Heart right ventricle (tissue), 16 donors: ENCODE measurements around the gene NHP2. TPM values are rescaled to one million over a fixed set of nuclear protein-coding genes. Genes with fewer than 3 reads are reported as not detected.
A peak's percentile ranks its signal among the peaks of the same experiment; 100 is the strongest.

ENCODE experiments used
- ATAC-seq, 8 donors: fragments of 200-7000 bp; cut with Tn5 transposase; one replicate each; pipeline ENCODE4 v1.9.1; 2020; ENCODE audit warnings: mild to moderate bottlenecking in 8 of 8, moderate library complexity in 8 of 8, moderate number of reproducible peaks in 1 of 8
- DNase-seq, 2 donors: peaks; one replicate each; pipeline ENCODE4 v3.0.0-alpha.2; 2020
- H3K27ac ChIP-seq, 10 donors: fragments of 200-600 bp; sonication (generic) in 2 of 10; one replicate each; pipeline versions ENCODE4 v1.5.0 to v1.8.0; 2020 to 2022; ENCODE audit warnings: mild to moderate bottlenecking in 3 of 10
- H3K27me3 ChIP-seq, 7 donors: fragments of 200-600 bp; one replicate each; pipeline ENCODE4 v1.8.0; 2021 to 2022; ENCODE audit warnings: mild to moderate bottlenecking in 2 of 7
- H3K36me3 ChIP-seq, 9 donors: fragments of 200-600 bp; sonication (generic) in 1 of 9; one replicate each; pipeline versions ENCODE4 v1.5.0 to v1.8.0; 2020 to 2022; ENCODE audit warnings: mild to moderate bottlenecking in 2 of 9
- H3K4me1 ChIP-seq, 9 donors: fragments of 200-600 bp; sonication (generic) in 1 of 9; one replicate each; pipeline versions ENCODE4 v1.5.0 to v1.8.0; 2020 to 2022; ENCODE audit warnings: mild to moderate bottlenecking in 4 of 9
- H3K4me3 ChIP-seq, 10 donors: fragments of 200-600 bp; sonication (generic) in 2 of 10; one replicate each; pipeline versions ENCODE4 v1.5.0 to v1.8.0; 2020 to 2022; ENCODE audit warnings: mild to moderate bottlenecking in 7 of 10, moderate library complexity in 2 of 10
- H3K9me3 ChIP-seq, 11 donors: fragments of 200-600 bp in 10 of 11; sonication (generic) in 2 of 11; one replicate each; pipeline versions ENCODE4 v1.5.0 to v1.8.0; 2013 to 2022; ENCODE audit warnings: mild to moderate bottlenecking in 2 of 11, control low read depth in 1 of 11, moderate library complexity in 1 of 11
- CTCF ChIP-seq, 9 donors: fragments of 200-600 bp; sonication (generic) in 2 of 9; IDR thresholded peaks; one replicate each; pipeline versions ENCODE4 v1.5.0 to v1.8.0; 2021 to 2022; ENCODE audit warnings: antibody characterized with exemption in 9 of 9, mild to moderate bottlenecking in 5 of 9, moderate library complexity in 1 of 9
- WGBS, 2 donors: extraction: QIAGEN DNeasy Blood & Tissue Kit; methylation state at CpG; one replicate each; pipeline ENCODE4 v1.1.7; 2013; ENCODE audit warnings: inconsistent platforms in 1 of 2; 5-methylcytosine and 5-hydroxymethylcytosine counted together
- intact Hi-C, 10 donors: fragments of 100-400 bp; cut with DNase I; formaldehyde crosslinking; loops; one replicate each; pipeline versions ENCODE4 v1.11.1 to v1.14.2; 2022
- polyA plus RNA-seq, 2 donors: library from polyadenylated mRNA; stranded (reverse); fragments of 200-250 nt; gene quantifications; one replicate each; pipeline ENCODE4 v1.2.3, GENCODE V29; 2013
- total RNA-seq, 10 donors: library from RNA; stranded (reverse); fragmentation: NEBNext Ultra II Directional in 3 of 10; extraction: Animal tissue kit (Norgen Biotek cat#: 25700) in 3 of 10; gene quantifications; one replicate each; pipeline versions ENCODE4 v1.2.1 to v1.2.4, GENCODE V29; 2021 to 2023
- donor health status: Arrhythmogenic right ventricular cardiomyopathy.
- donor health status: ischemic (EF 13 %, LVEDD 7.1; RV severe dilation, severe dysfunction).
- donor health status: healthy with polysubstance abuse.
- donor health status: DM: no; HTN: yes; CAD: no.
- donor health status: DM: no; HTN: no; CAD: no.
- donor health status: ischemic (EF 25% LVEDD 6.9; RV normal size, moderate dysfunction).
- donor health status: ischemic (EF 25% LVEDD 5.7; RV mildly dilated, moderate dysfunction).
- donor health status: healthy.
- donor health status: DM: yes; HTN: yes; CAD: no.
- donor health status: Ischemic cardiomyopathy.
- donor health status: ischemic (EF 35%, LVEDD 5.7; RV mildly dilated, moderate dysfunction).
- donor health status: nonischemic (EF 11% LVEDD 7.7; RV severe dilation, severe dysfunction).
- donor health status: DM: yes; HTN: yes; CAD: no.
- donor health status: PGD.
- donor health status: ischemic (EF 29% LVEDD 5.4; RV normal size, mild dysfunction).
- donor health status: nonischemic (EF 23%, LVEDD 6.1; RV moderate dilation, normal function).

Gene NHP2
- total and polyA plus RNA-seq, 12 donors: 59.8 to 272 (median 74.5) TPM

GRCh38 chr5:178114325-178115135, 39.2 kb downstream of the NHP2 start:
- ATAC-seq: peak in 4 of 8 donors; percentile 34 to 39 (median 36)
- intact Hi-C loops: loop anchor here in 4 of 10 donors (5.0 kb wide), 3 partner anchors 33 to 38 kb away; partner anchors contain the start of gene NHP2 (in 2 of the 4)
- Histone ChIP-seq H3K27me3 (peaks cover 0 to 60% (median 40%) of the 10 kb centered on the region in 7 donors), H3K9me3 (peaks cover 0 to 5% (median 0%) of the 10 kb centered on the region in 11 donors), H3K36me3 (no peaks in the 10 kb centered on the region), H3K4me1 (peaks cover 9 to 55% (median 46%) of the 10 kb centered on the region in 9 donors), H3K27ac (peak overlapping the region; percentile 43 to 86 (median 80)), H3K4me3 (peak overlapping the region; percentile 52 to 70 (median 62))
- no peak for DNase-seq
- 12 to 14% methylated on average over 28 of the region's 28 CpGs for WGBS, 2 donors
- no peak for TF ChIP-seq CTCF (IDR thresholded peaks at IDR 0.05)

GRCh38 chr5:178113841-178114324, 39.8 kb downstream of the NHP2 start:
- WGBS, 2 donors: 0% methylated on average over 36 to 41 of the region's 41 CpGs
- H3K27ac ChIP-seq: peak overlapping the region; percentile 43 to 86 (median 80)
- ATAC-seq: peak in 3 of 8 donors; percentile 28 to 49 (median 32)

GRCh38 chr5:178113141-178113787, 40.4 kb downstream of the NHP2 start, which contains the start of gene N4BP3:
Gene N4BP3, plus strand, starts transcription at chr5:178113532. Its CDS starts 6,052 bp downstream, at chr5:178119584.
- TF ChIP-seq CTCF (IDR thresholded peaks at IDR 0.05): peak in 1 of 9 donors; percentile 3
- peaks cover 0 to 5% (median 0%) of the 10 kb centered on the region in 11 donors for H3K9me3 ChIP-seq
- ATAC-seq (peak; percentile 60 to 85 (median 67)), DNase-seq (peak; percentile 57 to 60)
- peak within 1 kb of the TSS; percentile 43 to 86 (median 80) for H3K27ac ChIP-seq
- intact Hi-C loops: loop anchor here in 3 of 10 donors (5.0 kb wide), 3 partner anchors 34 to 39 kb away; partner anchors contain the start of gene NHP2 (in 1 of the 3)
- H3K4me3 ChIP-seq: peak within 1 kb of the TSS; percentile 52 to 70 (median 62)
- peaks cover 0 to 60% (median 39%) of the 10 kb centered on the region in 7 donors for H3K27me3 ChIP-seq
- peaks cover 9 to 54% (median 39%) of the 10 kb centered on the region in 9 donors for H3K4me1 ChIP-seq
- no peaks in the 10 kb centered on the region for H3K36me3 ChIP-seq
- 1% methylated on average over 92 to 96 of the region's 96 CpGs for WGBS, 2 donors

More at GRCh38 chr5:178113841-178114324, 39.8 kb downstream of the NHP2 start:
- H3K4me1 ChIP-seq: peaks cover 9 to 56% (median 45%) of the 10 kb centered on the region in 9 donors
- peak overlapping the region; percentile 52 to 70 (median 62) for H3K4me3 ChIP-seq
- intact Hi-C loops: loop anchor here in 3 of 10 donors (5.0 kb wide), 3 partner anchors 33 to 38 kb away; partner anchors contain the start of gene NHP2 (in 1 of the 3)
- no peak for DNase-seq
- H3K36me3 ChIP-seq: no peaks in the 10 kb centered on the region
- H3K27me3 ChIP-seq: peaks cover 0 to 60% (median 40%) of the 10 kb centered on the region in 7 donors
- TF ChIP-seq CTCF (IDR thresholded peaks at IDR 0.05): no peak
- H3K9me3 ChIP-seq: peaks cover 0 to 5% (median 0%) of the 10 kb centered on the region in 11 donors
